Coronary artery (tissue), 2 donors: ENCODE measurements around the gene ANP32A.

Experiments used
- DNase-seq: peaks from one replicate; pipeline ENCODE4 v3.0.0-alpha.2; 2017; ENCODE audit warnings: low spot score
- H3K27ac ChIP-seq, 2 donors: fragments of 200-600 bp; sonication (generic); one replicate each; pipeline ENCODE4 v1.5.1; 2016 to 2019
- H3K4me3 ChIP-seq: fragments of 200-600 bp; sonication (generic); 2 replicates; pipeline ENCODE4 v1.5.1; 2016; ENCODE audit warnings: mild to moderate bottlenecking, moderate library complexity
- TF ChIP-seq, protein P1 (sequence below): fragments of 200-600 bp; sonication (generic); IDR thresholded peaks from one replicate; pipeline ENCODE4 v1.5.1; 2019; ENCODE audit warnings: antibody characterized with exemption

The ANP32A gene

DNA sequence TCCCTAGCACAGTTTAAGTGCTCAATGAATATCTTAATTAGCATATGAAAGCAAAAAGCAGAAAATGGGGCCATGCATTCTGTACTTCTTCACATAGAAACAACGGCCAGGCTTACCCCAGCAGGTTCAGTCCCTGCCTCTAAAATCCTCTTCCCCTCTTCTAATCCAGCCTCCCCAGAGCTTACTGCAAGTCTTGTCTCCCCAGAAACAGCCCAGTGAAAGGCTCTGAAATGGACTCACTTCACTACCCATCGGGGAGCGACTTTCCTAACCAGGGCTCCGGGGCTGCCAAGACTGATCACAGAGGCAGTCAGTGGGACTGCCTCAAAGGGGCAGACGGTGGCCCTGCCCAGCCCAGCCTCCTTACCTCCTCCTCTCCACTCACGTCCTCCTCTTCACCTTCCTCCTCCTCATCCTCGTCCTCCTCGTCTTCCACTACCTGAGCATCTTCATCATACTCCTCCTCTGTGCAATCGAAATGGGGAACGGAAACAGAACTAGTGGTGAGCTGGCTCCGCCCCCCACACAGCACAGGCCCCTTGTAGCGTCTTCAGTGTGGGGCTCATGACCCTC lies 38.0 kb downstream of the ANP32A start:
- DNase-seq, result peak; percentile 49
- Histone ChIP-seq H3K27ac (no peak overlapping the region), H3K4me3 (no peak overlapping the region)
- TF ChIP-seq, protein P1, sequence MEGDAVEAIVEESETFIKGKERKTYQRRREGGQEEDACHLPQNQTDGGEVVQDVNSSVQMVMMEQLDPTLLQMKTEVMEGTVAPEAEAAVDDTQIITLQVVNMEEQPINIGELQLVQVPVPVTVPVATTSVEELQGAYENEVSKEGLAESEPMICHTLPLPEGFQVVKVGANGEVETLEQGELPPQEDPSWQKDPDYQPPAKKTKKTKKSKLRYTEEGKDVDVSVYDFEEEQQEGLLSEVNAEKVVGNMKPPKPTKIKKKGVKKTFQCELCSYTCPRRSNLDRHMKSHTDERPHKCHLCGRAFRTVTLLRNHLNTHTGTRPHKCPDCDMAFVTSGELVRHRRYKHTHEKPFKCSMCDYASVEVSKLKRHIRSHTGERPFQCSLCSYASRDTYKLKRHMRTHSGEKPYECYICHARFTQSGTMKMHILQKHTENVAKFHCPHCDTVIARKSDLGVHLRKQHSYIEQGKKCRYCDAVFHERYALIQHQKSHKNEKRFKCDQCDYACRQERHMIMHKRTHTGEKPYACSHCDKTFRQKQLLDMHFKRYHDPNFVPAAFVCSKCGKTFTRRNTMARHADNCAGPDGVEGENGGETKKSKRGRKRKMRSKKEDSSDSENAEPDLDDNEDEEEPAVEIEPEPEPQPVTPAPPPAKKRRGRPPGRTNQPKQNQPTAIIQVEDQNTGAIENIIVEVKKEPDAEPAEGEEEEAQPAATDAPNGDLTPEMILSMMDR, result no peak

DNA sequence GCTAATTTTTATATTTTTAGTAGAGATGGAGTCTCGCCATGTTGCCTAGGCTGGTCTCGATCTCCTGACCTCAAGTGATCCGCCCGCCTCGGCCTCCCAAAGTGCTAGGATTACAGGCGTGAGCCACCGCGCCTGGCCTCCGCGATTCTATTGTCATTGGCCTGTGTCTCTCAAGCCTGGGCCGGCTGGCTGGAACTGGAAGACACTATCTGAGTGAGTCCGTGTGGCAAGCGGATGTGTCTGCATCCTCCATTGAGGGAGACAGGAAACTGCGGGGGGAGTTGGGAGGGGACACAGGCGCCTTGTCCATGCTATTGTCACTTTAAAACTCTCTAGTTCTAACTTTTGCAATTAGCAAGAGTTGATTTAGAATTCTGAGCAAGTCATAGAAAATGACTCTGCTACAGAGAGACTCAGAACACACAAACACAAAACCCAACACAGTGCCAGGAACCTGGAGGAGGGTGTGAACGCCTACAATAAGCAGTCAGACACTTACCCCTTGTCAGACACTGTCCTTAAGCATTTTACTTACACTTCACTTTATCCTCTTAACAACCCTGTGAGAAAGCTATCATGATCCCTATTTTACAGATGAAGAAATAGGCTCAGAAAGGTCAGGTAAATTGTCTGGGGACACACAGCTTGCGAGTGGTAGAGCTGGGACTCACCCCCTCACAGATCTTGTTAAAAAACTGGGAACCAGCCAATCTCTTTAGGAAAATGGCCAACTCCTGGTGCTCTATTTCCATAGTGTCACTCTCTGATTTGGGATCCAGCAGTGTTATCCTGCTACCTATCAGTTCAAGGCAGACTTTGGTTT lies 38.7 kb downstream of the ANP32A start:
- Histone ChIP-seq H3K27ac (peak overlapping the region in 1 of 2 donors; percentile 44), H3K4me3 (no peak overlapping the region)
- TF ChIP-seq, protein P1, result no peak
- DNase-seq, result peak; percentile 69

DNA sequence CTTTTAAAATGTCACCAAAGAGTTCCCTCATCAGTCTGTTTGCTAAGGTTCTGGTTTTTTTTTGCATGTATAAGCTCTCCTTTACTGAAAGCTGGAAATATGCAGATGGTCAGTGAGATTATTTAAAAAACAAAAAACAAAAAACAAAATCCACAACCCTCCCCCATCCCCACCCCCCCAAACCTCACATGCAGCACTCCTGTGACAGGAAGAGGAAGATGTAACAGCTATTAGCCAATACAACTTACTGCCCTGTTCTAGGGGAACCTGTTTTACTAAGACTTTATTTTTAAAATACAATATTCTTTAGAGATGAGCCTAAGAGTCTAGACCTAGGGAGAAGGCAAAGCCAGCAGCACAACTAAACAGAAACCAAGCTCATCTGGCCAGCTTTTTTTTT lies 39.5 kb downstream of the ANP32A start:
- TF ChIP-seq, protein P1, result no peak
- Histone ChIP-seq H3K27ac (no peak overlapping the region), H3K4me3 (no peak overlapping the region)
- DNase-seq, result no peak

DNA sequence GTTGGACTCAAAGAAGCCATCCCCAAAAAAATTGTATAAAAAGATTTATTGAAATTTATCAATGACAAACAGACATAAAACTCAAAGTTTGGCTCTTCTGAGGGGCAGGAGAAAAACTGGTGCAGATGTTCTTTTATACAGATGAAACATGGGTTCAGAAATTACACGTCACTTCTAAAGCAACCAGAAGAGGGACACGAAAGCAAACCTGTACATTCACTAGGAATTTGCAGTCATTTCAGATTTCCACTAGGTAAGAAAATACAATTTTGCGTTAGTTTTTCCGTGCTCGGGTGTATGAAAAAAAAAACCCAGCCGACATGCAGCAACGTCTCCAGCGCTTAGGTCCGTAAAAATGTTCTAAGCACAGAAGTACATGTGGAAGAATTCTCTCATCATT lies 41.8 kb downstream of the ANP32A start:
- TF ChIP-seq, protein P1, result no peak
- no peak for DNase-seq
- no peak overlapping the region for H3K4me3 ChIP-seq
- no peak overlapping the region for H3K27ac ChIP-seq

DNA sequence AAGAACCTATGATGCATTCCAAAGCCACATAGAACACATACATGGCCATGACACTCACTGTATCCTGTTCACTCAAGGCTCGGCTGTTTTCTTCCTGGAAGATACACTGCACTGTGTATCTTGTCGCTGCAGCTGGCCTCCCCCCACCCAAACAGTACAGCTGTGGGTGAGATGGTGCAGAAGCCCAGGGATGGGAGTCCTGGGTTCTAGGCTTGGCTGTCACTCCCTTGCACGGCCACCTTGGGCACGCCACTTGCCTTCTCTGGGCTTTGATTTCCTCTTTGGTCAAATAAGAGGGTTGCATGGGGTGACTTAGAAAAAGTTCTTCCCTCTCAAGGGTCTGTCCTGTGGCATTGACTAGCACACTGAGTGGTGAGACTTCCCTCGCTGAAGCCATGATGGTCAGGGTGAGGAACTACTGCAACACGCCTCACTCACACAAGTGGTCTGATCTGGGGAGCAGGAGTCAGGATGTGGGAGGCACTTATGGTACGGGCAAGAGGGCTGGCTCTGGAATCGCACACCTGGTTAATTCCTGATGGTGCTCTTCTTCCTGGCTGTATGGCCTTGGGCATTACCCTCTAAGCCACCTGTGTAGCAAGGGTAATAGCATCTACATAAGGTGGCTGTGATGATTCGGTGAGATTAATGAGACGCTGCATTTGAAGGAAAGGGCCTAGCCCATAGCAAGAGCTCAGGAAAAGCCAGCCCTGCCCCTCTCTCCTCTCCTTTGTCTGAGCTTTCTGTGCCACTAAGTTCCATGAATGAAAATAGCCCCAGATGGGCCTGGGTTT lies 44.0 kb downstream of the ANP32A start:
- Histone ChIP-seq H3K27ac (peak overlapping the region; percentile 42 to 92), H3K4me3 (peak overlapping the region; percentile 38)
- DNase-seq, result peak; percentile 70
- TF ChIP-seq, protein P1, result no peak

DNA sequence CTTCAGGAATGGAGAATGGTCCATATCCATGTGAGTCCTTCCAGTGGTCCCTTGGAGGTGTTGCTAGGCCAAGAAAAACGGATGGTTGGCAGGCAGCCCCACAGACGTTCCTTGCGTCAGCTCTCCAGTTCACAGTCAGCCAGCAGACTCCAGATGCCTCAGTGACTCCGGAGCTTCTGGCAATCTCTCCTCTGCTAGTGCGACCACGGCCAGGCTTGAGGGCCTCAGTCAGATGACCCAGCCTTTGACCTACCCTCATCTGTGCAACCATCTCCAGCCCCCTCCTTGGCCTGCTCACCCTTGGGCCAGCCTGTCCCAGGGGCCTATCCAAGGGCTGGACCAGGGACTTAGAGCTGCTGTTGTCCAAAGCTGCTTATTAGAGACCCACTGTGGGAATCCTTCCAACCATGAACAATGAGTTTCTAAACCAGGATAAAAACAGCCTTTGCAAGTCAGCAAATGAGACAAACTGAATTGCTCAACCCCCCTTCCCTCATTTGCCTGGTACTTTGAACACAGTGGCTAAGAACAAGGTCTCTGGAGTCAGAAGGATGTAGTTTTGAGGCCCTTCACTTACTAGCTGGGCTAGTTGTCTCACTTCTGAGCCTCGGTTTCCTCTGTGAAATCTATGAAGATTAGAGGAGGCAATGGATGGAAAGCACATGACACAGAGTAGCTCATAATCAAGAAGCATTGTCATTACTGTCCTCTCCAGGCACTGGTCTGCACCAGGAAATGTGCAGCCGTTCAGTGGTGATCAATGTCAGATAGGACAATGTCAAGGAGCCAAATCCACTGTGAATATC lies 44.8 kb downstream of the ANP32A start:
- DNase-seq, result peak; percentile 96
- H3K27ac ChIP-seq, result peak overlapping the region; percentile 76 to 92
- H3K4me3 ChIP-seq, result peak overlapping the region; percentile 38
- TF ChIP-seq, protein P1, result no peak
